LoVo (cell line): ENCODE data around the gene UCHL1.
"Not testable (repeated sequence)": the region's sequence is repeated elsewhere in the genome, so short reads cannot be mapped to it uniquely, and the experiment has no call there.

Experiments
- DNase-seq: peaks from one replicate; pipeline ENCODE4 v3.0.0-alpha.2; 2016; ENCODE audit warnings: low spot score

UCHL1 gene

GRCh38 chr4:41290479-41290878 is 33.8 kb downstream of the UCHL1 start:
- no peak for DNase-seq

GRCh38 chr4:41294445-41295062 is 37.8 kb downstream of the UCHL1 start:
- no peak for DNase-seq

GRCh38 chr4:41296995-41297394 is 40.3 kb downstream of the UCHL1 start:
- DNase-seq: no peak

DNA sequence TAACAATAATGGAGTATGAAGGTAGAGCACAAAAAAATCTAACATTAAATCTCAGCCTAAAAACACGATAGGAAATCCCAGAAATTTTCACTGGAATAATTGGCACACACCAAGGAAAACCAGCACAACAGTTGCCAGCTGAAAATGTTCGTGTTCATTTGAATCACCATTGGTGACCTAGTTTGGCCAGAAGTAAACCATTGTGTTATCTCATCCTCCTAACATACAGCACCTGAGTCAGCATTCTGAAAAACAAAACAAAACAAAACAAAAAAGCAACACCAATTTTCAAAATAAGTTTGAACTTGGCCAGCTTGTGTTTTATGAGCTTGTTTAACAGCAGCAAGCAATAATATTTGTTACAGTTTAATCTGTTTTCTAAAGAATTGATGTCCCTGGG is 41.1 kb downstream of the UCHL1 start:
- no peak for DNase-seq

DNA sequence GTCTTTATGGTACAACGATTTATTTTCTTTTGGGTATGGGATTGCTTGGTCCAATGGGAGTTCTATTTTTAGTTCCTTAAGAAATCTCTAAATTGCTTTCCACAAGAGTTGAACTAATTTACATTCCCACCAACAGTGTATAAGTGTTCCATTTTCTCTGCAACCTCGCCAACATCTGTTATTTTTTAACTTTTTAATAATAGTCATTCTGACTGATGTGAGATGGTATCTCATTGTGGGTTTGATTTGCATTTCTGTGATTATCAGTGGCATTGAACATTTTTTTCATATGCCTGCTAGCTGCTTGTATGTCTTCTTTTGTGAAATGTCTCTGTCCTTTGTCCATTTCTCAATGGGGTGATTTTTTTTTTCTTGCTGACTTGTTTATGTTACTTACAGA is 42.8 kb downstream of the UCHL1 start:
- DNase-seq: no peak

GRCh38 chr4:41301137-41301536 is 44.4 kb downstream of the UCHL1 start:
- DNase-seq: no peak

GRCh38 chr4:41303372-41304118 is 46.8 kb downstream of the UCHL1 start:
- DNase-seq: no peak

GRCh38 chr4:41304221-41304620 is 47.5 kb downstream of the UCHL1 start:
- DNase-seq: no peak

- DNase-seq: no peak
Observed at GRCh38 chr4:41305476-41305875, 48.7 kb downstream of the UCHL1 start.

- no peak for DNase-seq
Observed at GRCh38 chr4:41307638-41308037, 50.9 kb downstream of the UCHL1 start.

- DNase-seq: no peak
Observed at GRCh38 chr4:41308398-41308797, 51.7 kb downstream of the UCHL1 start.

DNA sequence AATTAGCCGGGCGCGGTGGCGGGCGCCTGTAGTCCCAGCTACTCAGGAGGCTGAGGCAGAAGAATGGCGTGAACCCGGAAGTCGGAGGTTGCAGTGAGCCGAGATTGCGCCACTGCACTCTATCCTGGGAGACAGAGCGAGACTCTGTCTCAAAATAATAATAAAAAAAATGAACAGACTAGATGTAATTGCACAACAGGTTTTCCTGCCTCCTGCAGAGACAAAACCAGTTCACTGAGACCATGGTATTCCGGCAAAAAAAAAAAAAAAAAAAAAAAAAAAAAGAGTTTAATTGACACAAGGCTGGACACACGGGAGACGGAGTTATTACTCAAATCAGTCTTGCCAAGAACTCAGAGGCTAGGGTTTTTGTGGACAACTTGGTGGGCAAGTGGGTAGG is 58.7 kb downstream of the UCHL1 start:
- DNase-seq: not testable (repeated sequence)

DNA sequence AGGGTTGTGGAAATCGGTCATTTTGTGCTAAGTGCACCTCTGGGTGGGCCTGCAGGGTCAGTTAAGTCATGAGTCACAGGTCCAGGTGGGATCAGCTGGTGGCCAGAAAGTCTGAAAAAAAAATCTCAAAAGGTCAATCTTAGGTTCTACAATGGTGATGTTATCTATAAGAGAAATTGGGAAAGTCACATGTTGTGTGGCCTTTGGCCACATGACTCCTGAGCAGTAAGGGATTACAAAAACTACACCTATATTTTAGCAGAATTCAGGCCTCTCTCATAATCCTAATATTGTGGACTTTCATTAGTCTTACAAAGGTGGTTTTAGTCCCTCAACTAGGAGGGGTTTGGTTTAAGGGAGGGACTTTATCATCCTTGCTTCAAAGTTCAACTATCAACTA is 59.1 kb downstream of the UCHL1 start:
- DNase-seq: no peak
